GM10266 (cell line): Measurements from ENCODE around the gene CHRM2.

ENCODE experiments used
- DNase-seq: peaks from one replicate; pipeline ENCODE4 v3.0.0; 2012; ENCODE audit errors: extremely low spot score
- TF ChIP-seq, protein P1 (sequence below): IDR thresholded peaks from 2 replicates; pipeline ENCODE4 v1.5.1; 2012; ENCODE audit warnings: mild to moderate bottlenecking, low read depth; ENCODE audit not compliant: control insufficient read depth, insufficient read depth; ENCODE audit errors: missing control alignments

CHRM2 gene

DNA sequence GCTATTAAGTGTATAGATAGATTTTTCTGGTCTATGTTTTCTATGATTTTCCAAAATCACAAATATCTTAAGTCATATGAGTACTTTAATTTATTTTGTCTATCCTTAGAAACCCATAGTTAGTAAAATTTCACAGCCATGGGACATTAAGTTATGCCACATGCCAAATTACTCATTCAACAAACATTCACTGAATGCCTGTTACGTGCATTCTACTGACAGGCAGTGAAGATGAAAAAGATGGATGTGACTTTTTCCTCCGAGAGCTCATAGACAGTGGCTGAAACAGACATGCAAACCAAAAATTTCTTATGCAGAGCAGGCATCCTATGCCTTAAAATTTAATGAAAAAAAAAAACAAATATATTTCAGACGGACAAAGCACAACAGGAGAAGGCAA lies 84.9 kb downstream of the CHRM2 start:
- TF ChIP-seq, protein P1, sequence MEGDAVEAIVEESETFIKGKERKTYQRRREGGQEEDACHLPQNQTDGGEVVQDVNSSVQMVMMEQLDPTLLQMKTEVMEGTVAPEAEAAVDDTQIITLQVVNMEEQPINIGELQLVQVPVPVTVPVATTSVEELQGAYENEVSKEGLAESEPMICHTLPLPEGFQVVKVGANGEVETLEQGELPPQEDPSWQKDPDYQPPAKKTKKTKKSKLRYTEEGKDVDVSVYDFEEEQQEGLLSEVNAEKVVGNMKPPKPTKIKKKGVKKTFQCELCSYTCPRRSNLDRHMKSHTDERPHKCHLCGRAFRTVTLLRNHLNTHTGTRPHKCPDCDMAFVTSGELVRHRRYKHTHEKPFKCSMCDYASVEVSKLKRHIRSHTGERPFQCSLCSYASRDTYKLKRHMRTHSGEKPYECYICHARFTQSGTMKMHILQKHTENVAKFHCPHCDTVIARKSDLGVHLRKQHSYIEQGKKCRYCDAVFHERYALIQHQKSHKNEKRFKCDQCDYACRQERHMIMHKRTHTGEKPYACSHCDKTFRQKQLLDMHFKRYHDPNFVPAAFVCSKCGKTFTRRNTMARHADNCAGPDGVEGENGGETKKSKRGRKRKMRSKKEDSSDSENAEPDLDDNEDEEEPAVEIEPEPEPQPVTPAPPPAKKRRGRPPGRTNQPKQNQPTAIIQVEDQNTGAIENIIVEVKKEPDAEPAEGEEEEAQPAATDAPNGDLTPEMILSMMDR = no peak
- DNase-seq = no peak

DNA sequence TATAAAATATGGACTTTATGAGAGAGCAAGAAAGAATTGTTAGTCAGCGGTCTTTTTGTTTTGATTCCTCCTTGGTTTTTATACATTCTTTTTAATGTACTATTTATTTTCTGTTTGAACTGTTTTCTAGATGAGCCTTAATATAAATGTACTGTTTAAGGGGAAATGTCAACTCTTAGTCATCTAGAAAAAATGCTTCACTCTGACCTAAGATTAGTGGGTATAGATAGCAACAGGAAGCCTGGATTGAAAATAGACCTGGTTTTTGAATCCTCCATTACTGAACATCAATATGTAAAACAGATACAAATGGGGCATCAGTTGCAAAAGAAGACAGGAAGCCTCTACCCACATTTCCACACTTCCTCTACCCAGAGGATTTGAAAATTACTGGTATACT lies 87.8 kb downstream of the CHRM2 start:
- TF ChIP-seq, protein P1 = no peak

DNA sequence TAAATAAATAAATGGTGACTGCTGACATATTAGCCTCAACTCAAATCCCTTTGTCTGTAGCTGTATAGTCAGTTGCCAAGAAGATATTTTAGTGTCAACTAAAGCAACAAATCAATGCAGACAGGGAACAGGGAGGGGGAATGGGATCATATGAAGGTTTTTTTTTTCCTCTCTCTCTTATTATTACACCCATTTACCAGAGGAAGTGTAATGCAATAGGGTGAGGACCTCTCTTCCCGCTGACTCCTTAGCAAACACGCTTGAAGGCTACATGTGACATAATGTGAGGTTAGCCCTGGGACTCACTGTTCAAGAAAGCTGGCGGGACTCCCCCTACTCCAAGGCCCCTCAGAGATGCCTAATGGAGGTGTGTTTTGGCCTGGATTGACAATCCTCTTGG lies 88.2 kb downstream of the CHRM2 start:
- TF ChIP-seq, protein P1 = no peak
- no peak for DNase-seq

More for the DNA sequence above, 87.8 kb downstream of the CHRM2 start:
- DNase-seq = no peak

DNA sequence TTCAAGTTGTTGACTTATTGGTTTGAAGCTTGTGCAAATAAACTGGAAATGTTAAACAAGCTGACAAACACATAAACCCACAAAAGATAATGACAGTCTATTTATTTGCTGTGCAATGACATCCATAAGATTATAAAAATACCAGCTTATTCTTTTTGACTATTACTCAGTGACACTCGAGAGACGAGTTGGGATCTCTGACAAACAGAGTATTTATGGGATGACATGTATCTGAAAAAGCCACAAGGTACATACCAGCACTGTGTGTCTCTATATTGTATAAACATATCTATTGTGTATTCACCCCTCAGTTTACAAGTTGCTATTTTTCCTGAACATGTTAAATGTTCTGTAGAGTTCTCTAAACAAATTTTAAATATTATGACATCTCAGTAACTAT lies 88.9 kb downstream of the CHRM2 start:
- TF ChIP-seq, protein P1 = no peak
- no peak for DNase-seq

DNA sequence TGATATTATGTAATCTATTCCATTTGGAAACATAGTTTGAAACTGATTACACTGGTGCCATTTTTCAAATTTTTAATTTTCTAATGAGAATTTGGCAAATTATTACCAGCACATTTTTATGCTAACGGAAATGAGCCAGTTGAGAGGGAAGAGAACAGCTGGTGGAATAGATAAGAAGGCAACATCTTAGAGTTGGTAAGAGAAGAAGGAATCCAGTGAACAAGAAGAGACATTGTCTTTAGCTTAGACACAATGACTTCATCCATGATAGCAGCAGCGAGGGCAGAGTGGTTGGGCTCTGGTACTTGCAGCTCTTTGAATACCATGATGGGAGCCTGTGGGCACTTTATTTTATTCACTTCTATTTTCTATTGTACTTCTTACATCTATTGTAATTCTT lies 89.6 kb downstream of the CHRM2 start:
- DNase-seq = no peak
- TF ChIP-seq, protein P1 = no peak

DNA sequence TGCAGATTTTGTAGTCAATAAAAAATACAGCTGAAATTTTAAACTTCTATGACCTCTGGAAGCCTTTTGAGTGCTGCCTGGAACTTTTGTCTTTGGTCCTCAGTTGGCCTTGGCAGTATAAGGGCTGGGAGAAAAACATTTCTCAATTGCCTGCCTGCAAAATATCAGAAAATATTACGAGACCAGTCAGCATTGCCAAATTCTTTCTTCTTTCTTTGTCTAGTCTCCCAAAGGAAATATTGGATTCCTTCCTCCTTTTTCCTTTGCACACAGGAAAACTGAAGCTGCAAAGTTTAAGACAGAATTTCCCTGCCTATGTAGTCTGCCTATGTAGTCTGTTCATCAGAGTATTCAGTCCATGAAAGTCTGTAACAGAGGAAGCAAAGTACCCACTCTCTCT lies 95.9 kb downstream of the CHRM2 start:
- TF ChIP-seq, protein P1 = no peak
- no peak for DNase-seq

DNA sequence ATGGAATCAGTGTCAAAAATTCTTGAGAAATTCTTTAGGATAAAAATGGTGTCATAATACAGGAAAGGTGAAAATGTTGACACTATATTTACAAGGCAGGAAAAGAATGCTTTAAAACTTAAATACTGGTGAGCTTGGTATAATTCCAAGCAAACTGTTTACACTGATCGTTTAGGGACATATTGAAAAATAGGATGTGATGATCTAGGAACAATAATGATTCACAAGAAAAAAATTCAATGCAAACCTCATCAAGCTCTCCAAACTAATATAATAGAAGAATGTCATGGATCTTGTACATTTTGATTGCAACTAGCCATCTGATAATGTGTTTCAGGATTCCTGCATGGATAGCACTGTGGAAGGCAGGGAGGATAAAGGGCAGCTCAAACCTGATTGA lies 98.4 kb downstream of the CHRM2 start:
- TF ChIP-seq, protein P1 = no peak
- DNase-seq = no peak
